ENCODE measurements around the gene CABP2. TPM values are rescaled to one million over a fixed set of nuclear protein-coding genes. Genes with fewer than 3 reads are reported as not detected.

The CABP2 gene
- total RNA-seq, 2 donors from 2014 or later: not detected

- H3K9ac ChIP-seq (ENCODE audit: low read depth in 2 of 2, low read length in 2 of 2): no peak overlapping the region
- no peak for TF ChIP-seq CTCF (IDR thresholded peaks at IDR 0.05)
- peaks cover 5% of the 10 kb centered on the region for H3K4me1 ChIP-seq
- no peaks in the 10 kb centered on the region for H3K27me3 ChIP-seq
- intact Hi-C loops (cut with DNase I): no loop called here
- no peak overlapping the region for H3K27ac ChIP-seq
- H3K9me3 ChIP-seq: no peaks in the 10 kb centered on the region
- no peaks in the 10 kb centered on the region for H3K36me3 ChIP-seq
- no peak overlapping the region for H3K4me3 ChIP-seq
- DNase-seq: no peak
Measured at GRCh38 chr11:67521924-67522323, 1.3 kb downstream of the CABP2 start.

- no peak for DNase-seq
- Histone ChIP-seq H3K9ac (ENCODE audit: low read depth in 2 of 2, low read length in 2 of 2) (no peak overlapping the region), H3K9me3 (no peaks in the 10 kb centered on the region), H3K27me3 (no peaks in the 10 kb centered on the region), H3K36me3 (no peaks in the 10 kb centered on the region), H3K4me3 (no peak overlapping the region), H3K27ac (no peak overlapping the region), H3K4me1 (peaks cover 5% of the 10 kb centered on the region)
- TF ChIP-seq CTCF (IDR thresholded peaks at IDR 0.05): no peak
- intact Hi-C loops (cut with DNase I): no loop called here
Measured at GRCh38 chr11:67520856-67521824, 2.1 kb downstream of the CABP2 start.

- Histone ChIP-seq H3K9me3 (no peaks in the 10 kb centered on the region), H3K4me1 (no peaks in the 10 kb centered on the region), H3K27me3 (no peaks in the 10 kb centered on the region), H3K4me3 (no peak overlapping the region), H3K36me3 (no peaks in the 10 kb centered on the region), H3K27ac (no peak overlapping the region), H3K9ac (ENCODE audit: low read depth in 2 of 2, low read length in 2 of 2) (no peak overlapping the region)
- no peak for DNase-seq
- TF ChIP-seq CTCF (IDR thresholded peaks at IDR 0.05): no peak
- intact Hi-C loops (cut with DNase I): no loop called here
Measured at GRCh38 chr11:67519726-67520125, 3.5 kb downstream of the CABP2 start.

GRCh38 chr11:67517784-67518552 lies 5.3 kb downstream of the CABP2 start:
- intact Hi-C loops (cut with DNase I): no loop called here
- Histone ChIP-seq H3K36me3 (no peaks in the 10 kb centered on the region), H3K9ac (ENCODE audit: low read depth in 2 of 2, low read length in 2 of 2) (no peak overlapping the region), H3K4me1 (no peaks in the 10 kb centered on the region), H3K27ac (no peak overlapping the region), H3K9me3 (no peaks in the 10 kb centered on the region), H3K27me3 (no peaks in the 10 kb centered on the region), H3K4me3 (no peak overlapping the region)
- no peak for TF ChIP-seq CTCF (IDR thresholded peaks at IDR 0.05)
- no peak for DNase-seq

- DNase-seq: no peak
- H3K9me3 ChIP-seq: no peaks in the 10 kb centered on the region
- H3K4me1 ChIP-seq: no peaks in the 10 kb centered on the region
- intact Hi-C loops (cut with DNase I): no loop called here
- TF ChIP-seq CTCF (IDR thresholded peaks at IDR 0.05): no peak
- H3K36me3 ChIP-seq: no peaks in the 10 kb centered on the region
- H3K9ac ChIP-seq (ENCODE audit: low read depth in 2 of 2, low read length in 2 of 2): no peak overlapping the region
- H3K27me3 ChIP-seq: no peaks in the 10 kb centered on the region
- H3K4me3 ChIP-seq: no peak overlapping the region
- no peak overlapping the region for H3K27ac ChIP-seq
Measured at GRCh38 chr11:67516806-67517205, 6.4 kb downstream of the CABP2 start.
